Measurements from ENCODE around the gene SELENOM.

DNA sequence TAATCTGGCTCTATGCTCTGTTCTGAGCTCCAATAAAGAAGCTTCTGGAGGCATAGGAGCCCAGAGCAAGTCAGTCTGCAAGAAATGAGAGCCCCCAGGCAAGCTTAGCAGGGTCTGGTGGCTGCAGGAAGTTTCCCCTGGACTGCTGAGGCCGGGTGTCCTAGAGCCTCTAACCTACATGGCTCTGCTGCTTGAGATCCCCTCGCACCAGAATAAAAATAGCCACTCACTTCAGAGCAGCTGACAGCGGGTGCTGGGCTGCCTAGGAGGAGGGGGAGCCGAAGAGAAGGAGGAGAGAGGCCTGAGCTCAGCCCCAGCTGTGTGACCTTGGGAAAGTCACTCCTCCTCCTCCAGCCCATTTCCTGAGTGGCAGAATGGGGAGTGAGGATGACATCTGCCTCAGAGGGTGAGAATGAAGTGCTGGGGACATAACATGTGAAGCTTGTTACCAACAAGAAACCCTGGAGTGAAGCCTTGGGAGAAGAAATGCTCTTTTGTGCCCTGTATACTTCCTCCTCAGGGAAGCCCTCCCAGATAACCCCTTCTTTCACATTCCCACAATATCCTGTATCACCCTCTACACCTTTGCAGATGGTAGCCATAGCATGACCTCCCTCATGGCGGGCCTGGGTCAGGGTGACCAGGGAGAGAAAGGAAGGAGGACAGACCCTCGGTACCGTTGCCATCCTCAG is 11.8 kb upstream of the SELENOM start:
- no peak for TF ChIP-seq ZNF423 (CRISPR knock-in tag; IDR thresholded peaks at IDR 0.05)
- TF ChIP-seq, protein P1, sequence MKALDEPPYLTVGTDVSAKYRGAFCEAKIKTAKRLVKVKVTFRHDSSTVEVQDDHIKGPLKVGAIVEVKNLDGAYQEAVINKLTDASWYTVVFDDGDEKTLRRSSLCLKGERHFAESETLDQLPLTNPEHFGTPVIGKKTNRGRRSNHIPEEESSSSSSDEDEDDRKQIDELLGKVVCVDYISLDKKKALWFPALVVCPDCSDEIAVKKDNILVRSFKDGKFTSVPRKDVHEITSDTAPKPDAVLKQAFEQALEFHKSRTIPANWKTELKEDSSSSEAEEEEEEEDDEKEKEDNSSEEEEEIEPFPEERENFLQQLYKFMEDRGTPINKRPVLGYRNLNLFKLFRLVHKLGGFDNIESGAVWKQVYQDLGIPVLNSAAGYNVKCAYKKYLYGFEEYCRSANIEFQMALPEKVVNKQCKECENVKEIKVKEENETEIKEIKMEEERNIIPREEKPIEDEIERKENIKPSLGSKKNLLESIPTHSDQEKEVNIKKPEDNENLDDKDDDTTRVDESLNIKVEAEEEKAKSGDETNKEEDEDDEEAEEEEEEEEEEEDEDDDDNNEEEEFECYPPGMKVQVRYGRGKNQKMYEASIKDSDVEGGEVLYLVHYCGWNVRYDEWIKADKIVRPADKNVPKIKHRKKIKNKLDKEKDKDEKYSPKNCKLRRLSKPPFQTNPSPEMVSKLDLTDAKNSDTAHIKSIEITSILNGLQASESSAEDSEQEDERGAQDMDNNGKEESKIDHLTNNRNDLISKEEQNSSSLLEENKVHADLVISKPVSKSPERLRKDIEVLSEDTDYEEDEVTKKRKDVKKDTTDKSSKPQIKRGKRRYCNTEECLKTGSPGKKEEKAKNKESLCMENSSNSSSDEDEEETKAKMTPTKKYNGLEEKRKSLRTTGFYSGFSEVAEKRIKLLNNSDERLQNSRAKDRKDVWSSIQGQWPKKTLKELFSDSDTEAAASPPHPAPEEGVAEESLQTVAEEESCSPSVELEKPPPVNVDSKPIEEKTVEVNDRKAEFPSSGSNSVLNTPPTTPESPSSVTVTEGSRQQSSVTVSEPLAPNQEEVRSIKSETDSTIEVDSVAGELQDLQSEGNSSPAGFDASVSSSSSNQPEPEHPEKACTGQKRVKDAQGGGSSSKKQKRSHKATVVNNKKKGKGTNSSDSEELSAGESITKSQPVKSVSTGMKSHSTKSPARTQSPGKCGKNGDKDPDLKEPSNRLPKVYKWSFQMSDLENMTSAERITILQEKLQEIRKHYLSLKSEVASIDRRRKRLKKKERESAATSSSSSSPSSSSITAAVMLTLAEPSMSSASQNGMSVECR (CRISPR knock-in tag; IDR thresholded peaks at IDR 0.05; ENCODE audit: borderline replicate concordance), result no peak
